MM.1S (cell line): ENCODE results near the gene FIGN.

Experiments used
- DNase-seq: peaks from one replicate; pipeline ENCODE4 v3.0.0-alpha.2; 2015
- H2AFZ ChIP-seq: fragments of 300-600 bp; sonication (generic); 2 replicates; pipeline ENCODE4 v1.6.0; 2016; ENCODE audit warnings: antibody characterized with exemption, low read length
- H3F3A ChIP-seq: fragments of 300-600 bp; sonication (generic); 2 replicates; pipeline ENCODE4 v1.6.1; 2016; ENCODE audit warnings: mild to moderate bottlenecking, antibody characterized with exemption, low read length, moderate library complexity, mixed read lengths; ENCODE audit not compliant: insufficient read depth
- H3K27ac ChIP-seq: fragments of 300-600 bp; sonication (generic); 2 replicates; pipeline ENCODE4 v1.5.1; 2016; ENCODE audit warnings: mild to moderate bottlenecking, low read length
- H3K27me3 ChIP-seq: fragments of 300-600 bp; sonication (generic); replicated peaks from 2 replicates; pipeline ENCODE4 v1.6.0; 2016; ENCODE audit warnings: low read length; ENCODE audit not compliant: insufficient read depth
- H3K36me3 ChIP-seq: fragments of 300-600 bp; sonication (generic); replicated peaks from 2 replicates; pipeline ENCODE4 v1.6.1; 2016; ENCODE audit warnings: mild to moderate bottlenecking, low read length, mixed read lengths; ENCODE audit not compliant: insufficient read depth
- H3K4me1 ChIP-seq: fragments of 300-600 bp; sonication (generic); 2 replicates; pipeline ENCODE4 v1.6.1; 2016; ENCODE audit warnings: low read length, mixed read lengths
- H3K4me2 ChIP-seq: fragments of 300-600 bp; sonication (generic); 2 replicates; pipeline ENCODE4 v1.6.0; 2016; ENCODE audit warnings: low read depth, low read length
- H3K4me3 ChIP-seq: fragments of 300-600 bp; sonication (generic); 2 replicates; pipeline ENCODE4 v1.5.1; 2016; ENCODE audit warnings: low read length, mixed read lengths
- H3K79me2 ChIP-seq: fragments of 300-600 bp; sonication (generic); 2 replicates; pipeline ENCODE4 v1.6.1; 2016; ENCODE audit warnings: mixed run types, low read length, mixed read lengths
- H3K9ac ChIP-seq: fragments of 300-600 bp; sonication (generic); 2 replicates; pipeline ENCODE4 v1.6.1; 2016; ENCODE audit warnings: low read length, mixed read lengths
- H3K9me2 ChIP-seq: fragments of 300-600 bp; sonication (generic); replicated peaks from 2 replicates; pipeline ENCODE4 v1.6.1; 2016; ENCODE audit warnings: mild to moderate bottlenecking, low read length, mixed read lengths; ENCODE audit not compliant: insufficient read depth
- H3K9me3 ChIP-seq: fragments of 300-600 bp; sonication (generic); replicated peaks from 2 replicates; pipeline ENCODE4 v1.6.1; 2016; ENCODE audit warnings: mild to moderate bottlenecking, low read length, mixed read lengths; ENCODE audit not compliant: insufficient read depth
- H4K20me1 ChIP-seq: fragments of 300-600 bp; sonication (generic); 2 replicates; pipeline ENCODE4 v1.6.1; 2016; ENCODE audit warnings: mild to moderate bottlenecking, low read length, moderate library complexity, mixed read lengths; ENCODE audit not compliant: insufficient read depth
- CTCF ChIP-seq: fragments of 300-600 bp; sonication (generic); IDR thresholded peaks from 2 replicates; pipeline ENCODE4 v1.5.1; 2016; ENCODE audit warnings: antibody characterized with exemption, low read length, mixed read lengths
- EZH2 ChIP-seq: fragments of 300-600 bp; sonication (generic); optimal IDR thresholded peaks from 2 replicates; pipeline ENCODE3; 2017; ENCODE audit warnings: low read depth, mild to moderate bottlenecking, antibody characterized with exemption, low read length, mixed read lengths
- EZH2phosphoT487 ChIP-seq: fragments of 300-600 bp; sonication (generic); IDR thresholded peaks from 2 replicates; pipeline ENCODE4 v1.6.1; 2018; ENCODE audit warnings: antibody characterized with exemption, low read length

The FIGN gene

GRCh38 chr2:163626639-163627109 lies 109.1 kb downstream of the FIGN start:
- no peaks in the 10 kb centered on the region for H3F3A ChIP-seq
- H3K4me2 ChIP-seq: no peak overlapping the region
- H3K4me1 ChIP-seq: no peaks in the 10 kb centered on the region
- no peaks in the 10 kb centered on the region for H3K79me2 ChIP-seq
- no peak overlapping the region for H3K27ac ChIP-seq
- no peak overlapping the region for H3K4me3 ChIP-seq
- TF ChIP-seq EZH2phosphoT487 (no peak), CTCF (no peak), EZH2 (no peak)
- H3K9me3 ChIP-seq: no peaks in the 10 kb centered on the region
- no peaks in the 10 kb centered on the region for H3K9me2 ChIP-seq
- no peaks in the 10 kb centered on the region for H3K27me3 ChIP-seq
- DNase-seq: no peak
- H4K20me1 ChIP-seq: no peaks in the 10 kb centered on the region
- H3K9ac ChIP-seq: no peak overlapping the region
- H2AFZ ChIP-seq: no peak overlapping the region
- no peaks in the 10 kb centered on the region for H3K36me3 ChIP-seq

- no peak overlapping the region for H3K4me2 ChIP-seq
- no peaks in the 10 kb centered on the region for H3K9me2 ChIP-seq
- DNase-seq: no peak
- no peak overlapping the region for H3K4me3 ChIP-seq
- no peaks in the 10 kb centered on the region for H3K4me1 ChIP-seq
- no peaks in the 10 kb centered on the region for H3K27me3 ChIP-seq
- no peaks in the 10 kb centered on the region for H3K36me3 ChIP-seq
- no peak overlapping the region for H2AFZ ChIP-seq
- H3K9me3 ChIP-seq: no peaks in the 10 kb centered on the region
- H3F3A ChIP-seq: no peaks in the 10 kb centered on the region
- TF ChIP-seq EZH2 (no peak), CTCF (no peak), EZH2phosphoT487 (no peak)
- H3K79me2 ChIP-seq: no peaks in the 10 kb centered on the region
- no peaks in the 10 kb centered on the region for H4K20me1 ChIP-seq
- no peak overlapping the region for H3K27ac ChIP-seq
- no peak overlapping the region for H3K9ac ChIP-seq
Measured at GRCh38 chr2:163626208-163626607, 109.6 kb downstream of the FIGN start.

GRCh38 chr2:163625632-163626031 lies 110.2 kb downstream of the FIGN start:
- no peaks in the 10 kb centered on the region for H3K36me3 ChIP-seq
- H3K9me2 ChIP-seq: no peaks in the 10 kb centered on the region
- H3K9ac ChIP-seq: no peak overlapping the region
- no peaks in the 10 kb centered on the region for H3F3A ChIP-seq
- no peak for DNase-seq
- H3K79me2 ChIP-seq: no peaks in the 10 kb centered on the region
- no peak overlapping the region for H3K27ac ChIP-seq
- no peak overlapping the region for H3K4me2 ChIP-seq
- H4K20me1 ChIP-seq: no peaks in the 10 kb centered on the region
- H3K9me3 ChIP-seq: no peaks in the 10 kb centered on the region
- H3K27me3 ChIP-seq: no peaks in the 10 kb centered on the region
- H2AFZ ChIP-seq: no peak overlapping the region
- TF ChIP-seq CTCF (no peak), EZH2phosphoT487 (no peak), EZH2 (no peak)
- no peaks in the 10 kb centered on the region for H3K4me1 ChIP-seq
- H3K4me3 ChIP-seq: no peak overlapping the region
